ENCODE data around the gene SLC43A2.

SLC43A2 gene

GRCh38 chr17:1635675-1636465 is 7.2 kb upstream of the SLC43A2 start:
- Histone ChIP-seq H3K4me3 (ENCODE audit: low read length in 2 of 2) (no peak overlapping the region), H3K27me3 (ENCODE audit: control insufficient read depth in 2 of 2, insufficient read depth in 2 of 2, low read length in 2 of 2) (no peaks in the 10 kb centered on the region), H3K9me3 (ENCODE audit: control insufficient read depth in 2 of 2, low read length in 2 of 2) (no peaks in the 10 kb centered on the region), H3K4me1 (ENCODE audit: control insufficient read depth in 2 of 2, insufficient read depth in 2 of 2, low read length in 2 of 2) (no peaks in the 10 kb centered on the region), H3K36me3 (ENCODE audit: control insufficient read depth in 2 of 2, insufficient read depth in 2 of 2, low read length in 2 of 2) (peaks cover 5 to 9% of the 10 kb centered on the region in 2 donors), H3K9ac (ENCODE audit: low read depth in 1 of 2, low read length in 2 of 2) (no peak overlapping the region), H3K27ac (ENCODE audit: low read depth in 2 of 2, low read length in 2 of 2) (no peak overlapping the region)

- no peak overlapping the region for H3K4me3 ChIP-seq (ENCODE audit: low read length in 2 of 2)
- no peaks in the 10 kb centered on the region for H3K9me3 ChIP-seq (ENCODE audit: control insufficient read depth in 2 of 2, low read length in 2 of 2)
- H3K27me3 ChIP-seq (ENCODE audit: control insufficient read depth in 2 of 2, insufficient read depth in 2 of 2, low read length in 2 of 2): no peaks in the 10 kb centered on the region
- peaks cover 0 to under 1% of the 10 kb centered on the region in 2 donors for H3K4me1 ChIP-seq (ENCODE audit: control insufficient read depth in 2 of 2, insufficient read depth in 2 of 2, low read length in 2 of 2)
- H3K27ac ChIP-seq (ENCODE audit: low read depth in 2 of 2, low read length in 2 of 2): no peak overlapping the region
- H3K36me3 ChIP-seq (ENCODE audit: control insufficient read depth in 2 of 2, insufficient read depth in 2 of 2, low read length in 2 of 2): peaks cover 5 to 9% of the 10 kb centered on the region in 2 donors
- H3K9ac ChIP-seq (ENCODE audit: low read depth in 1 of 2, low read length in 2 of 2): no peak overlapping the region
These were observed 6.4 kb upstream of the SLC43A2 start for GRCh38 chr17:1634841-1635650.

GRCh38 chr17:1630662-1631061 is 2.0 kb upstream of the SLC43A2 start:
- Histone ChIP-seq H3K9ac (ENCODE audit: low read depth in 1 of 2, low read length in 2 of 2) (no peak overlapping the region), H3K9me3 (ENCODE audit: control insufficient read depth in 2 of 2, low read length in 2 of 2) (no peaks in the 10 kb centered on the region), H3K27me3 (ENCODE audit: control insufficient read depth in 2 of 2, insufficient read depth in 2 of 2, low read length in 2 of 2) (no peaks in the 10 kb centered on the region), H3K4me1 (ENCODE audit: control insufficient read depth in 2 of 2, insufficient read depth in 2 of 2, low read length in 2 of 2) (peaks cover 15 to 19% of the 10 kb centered on the region in 2 donors), H3K36me3 (ENCODE audit: control insufficient read depth in 2 of 2, insufficient read depth in 2 of 2, low read length in 2 of 2) (no peaks in the 10 kb centered on the region), H3K4me3 (ENCODE audit: low read length in 2 of 2) (no peak overlapping the region), H3K27ac (ENCODE audit: low read depth in 2 of 2, low read length in 2 of 2) (no peak overlapping the region)

GRCh38 chr17:1629504-1630310 is 1.1 kb upstream of the SLC43A2 start:
- H3K36me3 ChIP-seq (ENCODE audit: control insufficient read depth in 2 of 2, insufficient read depth in 2 of 2, low read length in 2 of 2): peaks cover 0 to 3% of the 10 kb centered on the region in 2 donors
- H3K9me3 ChIP-seq (ENCODE audit: control insufficient read depth in 2 of 2, low read length in 2 of 2): no peaks in the 10 kb centered on the region
- H3K4me3 ChIP-seq (ENCODE audit: low read length in 2 of 2): peak overlapping the region; percentile 79 to 86
- H3K4me1 ChIP-seq (ENCODE audit: control insufficient read depth in 2 of 2, insufficient read depth in 2 of 2, low read length in 2 of 2): peaks cover 18 to 19% of the 10 kb centered on the region in 2 donors
- peak overlapping the region; percentile 90 to 94 for H3K27ac ChIP-seq (ENCODE audit: low read depth in 2 of 2, low read length in 2 of 2)
- H3K27me3 ChIP-seq (ENCODE audit: control insufficient read depth in 2 of 2, insufficient read depth in 2 of 2, low read length in 2 of 2): no peaks in the 10 kb centered on the region
- H3K9ac ChIP-seq (ENCODE audit: low read depth in 1 of 2, low read length in 2 of 2): peak overlapping the region; percentile 73 to 79

GRCh38 chr17:1628856-1629503 is 346 bp upstream of the SLC43A2 start:
- Histone ChIP-seq H3K9me3 (ENCODE audit: control insufficient read depth in 2 of 2, low read length in 2 of 2) (no peaks in the 10 kb centered on the region), H3K9ac (ENCODE audit: low read depth in 1 of 2, low read length in 2 of 2) (peak overlapping the region; percentile 73 to 79), H3K4me1 (ENCODE audit: control insufficient read depth in 2 of 2, insufficient read depth in 2 of 2, low read length in 2 of 2) (peaks cover 18 to 19% of the 10 kb centered on the region in 2 donors), H3K27ac (ENCODE audit: low read depth in 2 of 2, low read length in 2 of 2) (peak overlapping the region; percentile 90 to 94), H3K36me3 (ENCODE audit: control insufficient read depth in 2 of 2, insufficient read depth in 2 of 2, low read length in 2 of 2) (peaks cover 0 to 3% of the 10 kb centered on the region in 2 donors), H3K27me3 (ENCODE audit: control insufficient read depth in 2 of 2, insufficient read depth in 2 of 2, low read length in 2 of 2) (no peaks in the 10 kb centered on the region), H3K4me3 (ENCODE audit: low read length in 2 of 2) (peak overlapping the region; percentile 79 to 86)

- H3K4me3 ChIP-seq (ENCODE audit: low read length in 2 of 2): peak overlapping the region; percentile 79 to 86
- H3K4me1 ChIP-seq (ENCODE audit: control insufficient read depth in 2 of 2, insufficient read depth in 2 of 2, low read length in 2 of 2): peaks cover 18 to 19% of the 10 kb centered on the region in 2 donors
- peak overlapping the region; percentile 73 to 80 for H3K9ac ChIP-seq (ENCODE audit: low read depth in 1 of 2, low read length in 2 of 2)
- H3K27ac ChIP-seq (ENCODE audit: low read depth in 2 of 2, low read length in 2 of 2): peak overlapping the region; percentile 90 to 94
- H3K9me3 ChIP-seq (ENCODE audit: control insufficient read depth in 2 of 2, low read length in 2 of 2): no peaks in the 10 kb centered on the region
- peaks cover 0 to 3% of the 10 kb centered on the region in 2 donors for H3K36me3 ChIP-seq (ENCODE audit: control insufficient read depth in 2 of 2, insufficient read depth in 2 of 2, low read length in 2 of 2)
- H3K27me3 ChIP-seq (ENCODE audit: control insufficient read depth in 2 of 2, insufficient read depth in 2 of 2, low read length in 2 of 2): no peaks in the 10 kb centered on the region
These were observed 1.3 kb downstream of the SLC43A2 start for GRCh38 chr17:1627182-1627981.

GRCh38 chr17:1626333-1626732 is 2.3 kb downstream of the SLC43A2 start:
- Histone ChIP-seq H3K27me3 (ENCODE audit: control insufficient read depth in 2 of 2, insufficient read depth in 2 of 2, low read length in 2 of 2) (no peaks in the 10 kb centered on the region), H3K27ac (ENCODE audit: low read depth in 2 of 2, low read length in 2 of 2) (peak overlapping the region; percentile 20 to 90), H3K9ac (ENCODE audit: low read depth in 1 of 2, low read length in 2 of 2) (no peak overlapping the region), H3K9me3 (ENCODE audit: control insufficient read depth in 2 of 2, low read length in 2 of 2) (no peaks in the 10 kb centered on the region), H3K36me3 (ENCODE audit: control insufficient read depth in 2 of 2, insufficient read depth in 2 of 2, low read length in 2 of 2) (peaks cover 0 to 6% of the 10 kb centered on the region in 2 donors), H3K4me3 (ENCODE audit: low read length in 2 of 2) (peak overlapping the region in 1 of 2 donors; percentile 15), H3K4me1 (ENCODE audit: control insufficient read depth in 2 of 2, insufficient read depth in 2 of 2, low read length in 2 of 2) (peaks cover 20 to 23% of the 10 kb centered on the region in 2 donors)

GRCh38 chr17:1625581-1625980 is 3.1 kb downstream of the SLC43A2 start:
- Histone ChIP-seq H3K9me3 (ENCODE audit: control insufficient read depth in 2 of 2, low read length in 2 of 2) (no peaks in the 10 kb centered on the region), H3K9ac (ENCODE audit: low read depth in 1 of 2, low read length in 2 of 2) (no peak overlapping the region), H3K36me3 (ENCODE audit: control insufficient read depth in 2 of 2, insufficient read depth in 2 of 2, low read length in 2 of 2) (peaks cover 0 to 6% of the 10 kb centered on the region in 2 donors), H3K27me3 (ENCODE audit: control insufficient read depth in 2 of 2, insufficient read depth in 2 of 2, low read length in 2 of 2) (no peaks in the 10 kb centered on the region), H3K27ac (ENCODE audit: low read depth in 2 of 2, low read length in 2 of 2) (no peak overlapping the region), H3K4me1 (ENCODE audit: control insufficient read depth in 2 of 2, insufficient read depth in 2 of 2, low read length in 2 of 2) (peaks cover 24 to 27% of the 10 kb centered on the region in 2 donors), H3K4me3 (ENCODE audit: low read length in 2 of 2) (no peak overlapping the region)

GRCh38 chr17:1625053-1625452 is 3.6 kb downstream of the SLC43A2 start:
- Histone ChIP-seq H3K36me3 (ENCODE audit: control insufficient read depth in 2 of 2, insufficient read depth in 2 of 2, low read length in 2 of 2) (peaks cover 0 to 6% of the 10 kb centered on the region in 2 donors), H3K27ac (ENCODE audit: low read depth in 2 of 2, low read length in 2 of 2) (no peak overlapping the region), H3K27me3 (ENCODE audit: control insufficient read depth in 2 of 2, insufficient read depth in 2 of 2, low read length in 2 of 2) (no peaks in the 10 kb centered on the region), H3K9me3 (ENCODE audit: control insufficient read depth in 2 of 2, low read length in 2 of 2) (no peaks in the 10 kb centered on the region), H3K4me3 (ENCODE audit: low read length in 2 of 2) (no peak overlapping the region), H3K9ac (ENCODE audit: low read depth in 1 of 2, low read length in 2 of 2) (no peak overlapping the region), H3K4me1 (ENCODE audit: control insufficient read depth in 2 of 2, insufficient read depth in 2 of 2, low read length in 2 of 2) (peaks cover 23 to 27% of the 10 kb centered on the region in 2 donors)
